A673 (cell line): ENCODE results near the gene XPO6.

Experiments
- CTCF ChIP-seq: fragments of 300-800, 200-600 bp; sonication (generic); conservative IDR thresholded peaks from 2 replicates; pipeline ENCODE4 v1.5.1; 2017; ENCODE audit warnings: low read depth, mild to moderate bottlenecking, antibody characterized with exemption, low read length, moderate library complexity, mixed read lengths
- EZH2 ChIP-seq: fragments of 200-600 bp; sonication (generic); IDR thresholded peaks from 2 replicates; pipeline ENCODE4 v1.6.1; 2017; ENCODE audit warnings: borderline replicate concordance, low read depth, mild to moderate bottlenecking, mixed read lengths, antibody characterized with exemption, low read length; ENCODE audit not compliant: poor library complexity, severe bottlenecking

- no peak for TF ChIP-seq EZH2
- no peak for TF ChIP-seq CTCF
These were observed 53.6 kb downstream of the XPO6 start for GRCh38 chr16:28158136-28158535.
